HepG2 (cell line): ENCODE data around the gene ERBB3. TPM values are rescaled to one million over a fixed set of nuclear protein-coding genes. Genes with fewer than 3 reads are reported as not detected.

Source experiments
- ARID3A ChIP-seq: IDR thresholded peaks from 2 replicates; pipeline ENCODE4 v1.6.1; 2012; ENCODE audit warnings: low read depth, low read length, improper control_type of control experiment
- DNMT3B ChIP-seq: conservative IDR thresholded peaks from 2 replicates; pipeline ENCODE4 v1.6.1; 2016; ENCODE audit warnings: missing biosample characterization, control low read depth
- EZH2 ChIP-seq: conservative IDR thresholded peaks from 2 replicates; pipeline ENCODE4 v1.6.1; 2012; ENCODE audit warnings: mild to moderate bottlenecking, low read depth, low read length, moderate library complexity
- HCFC1 ChIP-seq: fragments of 150-350 bp; IDR thresholded peaks from 2 replicates; pipeline ENCODE4 v1.6.1; 2014; ENCODE audit warnings: low read depth, low read length
- HOXA5 ChIP-seq: sonication (generic); formaldehyde crosslinking; IDR thresholded peaks from 2 replicates; pipeline ENCODE4 v1.4.0; 2020; ENCODE audit warnings: missing genetic modification reagents
- KAT7 ChIP-seq: IDR thresholded peaks from 2 replicates; pipeline ENCODE4 v1.6.1; 2018; ENCODE audit warnings: borderline replicate concordance, missing compliant biosample characterization
- MTF1 ChIP-seq: sonication (generic); formaldehyde crosslinking; IDR thresholded peaks from 2 replicates; pipeline ENCODE4 v1.5.0; 2020; ENCODE audit warnings: missing genetic modification reagents
- MTF2 ChIP-seq: sonication (generic); formaldehyde crosslinking; IDR thresholded peaks from 2 replicates; pipeline ENCODE4 v1.5.0; 2020; ENCODE audit warnings: missing genetic modification reagents, borderline replicate concordance
- PHF8 ChIP-seq: sonication (generic); formaldehyde crosslinking; IDR thresholded peaks from 2 replicates; pipeline ENCODE4 v1.5.0; 2020; ENCODE audit warnings: missing genetic modification reagents
- PPARG ChIP-seq: conservative IDR thresholded peaks from 2 replicates; pipeline ENCODE4 v1.6.1; 2016; ENCODE audit warnings: missing biosample characterization, missing genetic modification reagents
- REST ChIP-seq, 2 experiments: IDR thresholded peaks; 2 replicates each; pipeline ENCODE4 v1.6.1; 2011 to 2012; ENCODE audit warnings: low read length in 2 of 2, borderline replicate concordance in 1 of 2, low read depth in 1 of 2, mild to moderate bottlenecking in 1 of 2, moderate library complexity in 1 of 2
- SOX6 ChIP-seq, 2 experiments: fragments of 450-650 bp in 1 of 2; sonication (generic) in 1 of 2; formaldehyde crosslinking in 1 of 2; IDR thresholded peaks; 2 replicates each; pipeline versions ENCODE4 v1.4.0 to v1.6.1; 2017 to 2020; ENCODE audit warnings: antibody characterized with exemption in 1 of 2, mild to moderate bottlenecking in 1 of 2, missing genetic modification reagents in 1 of 2
- SRF ChIP-seq: IDR thresholded peaks from 2 replicates; pipeline ENCODE4 v1.6.1; 2011; ENCODE audit warnings: mild to moderate bottlenecking, low read depth, low read length, moderate library complexity
- STAG1 ChIP-seq: sonication (generic); formaldehyde crosslinking; IDR thresholded peaks from 2 replicates; pipeline ENCODE4 v1.4.0; 2020; ENCODE audit warnings: missing genetic modification reagents
- STAT5B ChIP-seq: sonication (generic); formaldehyde crosslinking; IDR thresholded peaks from 2 replicates; pipeline ENCODE4 v1.4.0; 2020; ENCODE audit warnings: missing genetic modification reagents
- TAF15 ChIP-seq: fragments of 200-400 bp; formaldehyde crosslinking; IDR thresholded peaks from one replicate; pipeline ENCODE4 v1.6.1; 2018; ENCODE audit warnings: mild to moderate bottlenecking, low read depth, low read length; ENCODE audit not compliant: poor library complexity, severe bottlenecking
- ZFP82 ChIP-seq: sonication (generic); formaldehyde crosslinking; IDR thresholded peaks from 2 replicates; pipeline ENCODE4 v1.5.1; 2020; ENCODE audit warnings: mild to moderate bottlenecking, missing genetic modification reagents, borderline replicate concordance
- ZNF20 ChIP-seq: sonication (generic); formaldehyde crosslinking; IDR thresholded peaks from 2 replicates; pipeline ENCODE4 v1.4.0; 2020; ENCODE audit warnings: mild to moderate bottlenecking, moderate library complexity, missing genetic modification reagents
- ZNF224 ChIP-seq: sonication (generic); formaldehyde crosslinking; IDR thresholded peaks from 2 replicates; pipeline ENCODE4 v1.5.0; 2020; ENCODE audit warnings: mild to moderate bottlenecking, missing genetic modification reagents
- ZNF275 ChIP-seq: sonication (generic); formaldehyde crosslinking; IDR thresholded peaks from 2 replicates; pipeline ENCODE4 v1.8.0; 2022; ENCODE audit warnings: missing genetic modification reagents, mild to moderate bottlenecking, inconsistent platforms, borderline replicate concordance
- ZNF282 ChIP-seq: fragments of 450-650 bp; IDR thresholded peaks from 2 replicates; pipeline ENCODE4 v1.6.1; 2018; ENCODE audit not compliant: partially characterized antibody
- ZNF33A ChIP-seq: sonication (generic); formaldehyde crosslinking; IDR thresholded peaks from 2 replicates; pipeline ENCODE4 v1.5.1; 2020; ENCODE audit warnings: missing genetic modification reagents, mild to moderate bottlenecking, moderate library complexity, borderline replicate concordance
- ZNF33B ChIP-seq: sonication (generic); formaldehyde crosslinking; IDR thresholded peaks from 2 replicates; pipeline ENCODE4 v1.5.1; 2020; ENCODE audit warnings: mild to moderate bottlenecking, missing genetic modification reagents
- ZNF546 ChIP-seq: sonication (generic); formaldehyde crosslinking; conservative IDR thresholded peaks from 2 replicates; pipeline ENCODE4 v1.8.1; 2023; ENCODE audit warnings: mild to moderate bottlenecking, missing genetic modification reagents
- polyA plus RNA-seq, 8 experiments: library from polyadenylated mRNA; depleted of rRNA in 3 of 8; stranded (reverse) in 7 of 8; unstranded in 1 of 8; fragments of >200 nt; fragmentation: Illumina TruSeq in 4 of 8; extraction: Trizol in 4 of 8; gene quantifications; 2 replicates each; pipeline versions ENCODE4 v1.2.1 to v1.2.3, GENCODE V29; 2011 to 2016; ENCODE audit warnings: low read depth in 4 of 8, missing spikeins in 1 of 8, mixed read lengths in 1 of 8; ENCODE audit not compliant: insufficient read depth in 1 of 8
- total RNA-seq, 5 experiments: library from RNA; depleted of rRNA; stranded (reverse); fragments of >200 nt; fragmentation: Illumina TruSeq; extraction: Trizol; gene quantifications; 2 replicates each; pipeline ENCODE4 v1.2.3, GENCODE V29; 2016; ENCODE audit warnings: low read depth in 1 of 5
- TF ChIP-seq, protein P1 (sequence below): sonication (generic); formaldehyde crosslinking; IDR thresholded peaks from 2 replicates; pipeline ENCODE4 v1.4.0; 2020; ENCODE audit warnings: mild to moderate bottlenecking, missing genetic modification reagents

ERBB3 gene
- total and polyA plus RNA-seq, 2 of the 13 experiments (the other 11 are each of a cell fraction or from before 2014, with no cell fraction given), result 93.6 to 358 TPM

DNA sequence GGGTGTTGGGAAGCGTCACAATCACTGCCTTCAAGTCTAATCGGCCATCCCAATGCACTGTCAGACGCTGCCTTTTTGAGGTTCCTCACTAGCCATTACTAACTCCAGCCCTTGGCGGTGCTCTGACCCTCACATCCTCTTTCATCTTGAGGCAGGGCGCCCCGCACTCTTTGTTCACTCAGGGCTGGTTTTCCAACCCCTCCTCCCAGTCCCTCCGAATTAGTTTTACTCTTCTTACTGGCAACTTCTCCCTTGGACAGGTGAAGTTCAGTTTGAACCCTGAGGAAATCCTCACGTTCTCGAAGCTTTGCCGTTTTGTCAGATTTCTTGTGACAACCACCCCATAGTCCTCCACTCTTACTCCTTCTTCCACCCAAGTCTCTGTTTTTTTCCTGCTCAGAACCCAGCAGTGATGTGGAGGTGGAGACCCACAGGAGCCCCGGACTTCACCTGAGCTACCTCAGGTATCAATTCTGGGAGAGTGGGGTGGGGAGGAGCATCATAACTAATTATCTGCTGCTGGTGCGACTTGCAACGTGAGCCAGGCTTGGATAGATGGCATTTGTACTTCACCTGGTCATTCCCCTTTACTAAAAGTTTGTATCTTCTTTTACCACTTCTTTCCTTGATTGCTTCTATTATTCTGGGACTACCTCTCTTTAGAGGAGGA lies 38.9 kb downstream of the ERBB3 start (continued):
- TF ChIP-seq SOX6 (IDR thresholded peaks at IDR 0.05) (no peak), SOX6 (CRISPR knock-in tag; IDR thresholded peaks at IDR 0.05) (no peak), HOXA5 (CRISPR knock-in tag) (no peak), TAF15 (no peak), DNMT3B (CRISPR knock-in tag) (no peak), MTF1 (CRISPR knock-in tag) (no peak), STAG1 (no peak), ZNF546 (no peak), ZNF224 (CRISPR knock-in tag) (0 out of 2 replicates have a peak, but pooled peaks have one; percentile 9), ZNF20 (CRISPR knock-in tag) (no peak), PHF8 (CRISPR knock-in tag) (no peak), REST (IDR thresholded peaks at IDR 0.05; ENCODE audit: borderline replicate concordance in 1 of 2, low read depth in 1 of 2, low read length in 2 of 2) (no peak), ZNF282 (no peak), MTF2 (CRISPR knock-in tag) (no peak), PPARG (CRISPR knock-in tag) (no peak), ZNF33A (CRISPR knock-in tag) (0 out of 2 replicates have a peak, but pooled peaks have one; percentile 23), ARID3A (no peak), ZNF33B (CRISPR knock-in tag) (no peak), SRF (no peak), EZH2 (no peak), KAT7 (CRISPR knock-in tag) (no peak), ZFP82 (CRISPR knock-in tag) (peak; percentile 77; the same call in 1 of the 2 replicates), STAT5B (CRISPR knock-in tag) (no peak), ZNF275 (CRISPR knock-in tag) (peak; percentile 10; the same call in 1 of the 2 replicates), HCFC1 (no peak)
- TF ChIP-seq, protein P1, sequence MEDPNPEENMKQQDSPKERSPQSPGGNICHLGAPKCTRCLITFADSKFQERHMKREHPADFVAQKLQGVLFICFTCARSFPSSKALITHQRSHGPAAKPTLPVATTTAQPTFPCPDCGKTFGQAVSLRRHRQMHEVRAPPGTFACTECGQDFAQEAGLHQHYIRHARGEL, result no peak
